WTC11 (cell line): ENCODE results near the gene BHLHE23. TPM values are rescaled to one million over a fixed set of nuclear protein-coding genes. Genes with fewer than 3 reads are reported as not detected.
A peak's percentile ranks its signal among the peaks of the same experiment; 100 is the strongest.

Source experiments
- ATAC-seq: fragments of 200-7000 bp; cut with Tn5 transposase; 2 replicates; pipeline ENCODE4 v1.10.0; 2021; ENCODE audit warnings: mild to moderate bottlenecking, moderate library complexity
- CTCF ChIA-PET: fragments of 300-600 bp; sonication (Branson Sonifier 250); formaldehyde crosslinking; loops from one replicate; lab custom pipeline; 2021; ENCODE audit warnings: antibody characterized with exemption; lab: Charles Lee
- POLR2A ChIA-PET: fragments of 350-600 bp; sonication (Branson Sonifier 250); formaldehyde crosslinking; loops from one replicate; lab custom pipeline; 2021; ENCODE audit warnings: antibody characterized with exemption; lab: Charles Lee
- DNase-seq: peaks from one replicate; pipeline ENCODE4 v3.0.0; 2021; ENCODE audit warnings: low spot score
- H3K27ac Mint-ChIP-seq: 2 replicates; pipeline ENCODE4 v1.8.0; 2021; ENCODE audit warnings: mixed read lengths
- H3K27me3 Mint-ChIP-seq: 2 replicates; pipeline ENCODE4 v1.8.0; 2021; ENCODE audit warnings: low read depth, mild to moderate bottlenecking, moderate library complexity, mixed read lengths
- H3K36me3 Mint-ChIP-seq: 2 replicates; pipeline ENCODE4 v1.8.0; 2021; ENCODE audit warnings: mixed read lengths
- H3K4me1 Mint-ChIP-seq: 2 replicates; pipeline ENCODE4 v1.8.0; 2022; ENCODE audit warnings: mixed read lengths
- H3K4me3 Mint-ChIP-seq: 2 replicates; pipeline ENCODE4 v1.8.0; 2021; ENCODE audit warnings: mild to moderate bottlenecking, moderate library complexity, mixed read lengths
- H3K9me3 Mint-ChIP-seq: 2 replicates; pipeline ENCODE4 v1.8.0; 2021; ENCODE audit warnings: mixed read lengths
- FOXP1 ChIP-seq: sonication (generic); formaldehyde crosslinking; IDR thresholded peaks from 2 replicates; pipeline ENCODE4 v1.8.0; 2022; ENCODE audit warnings: missing genetic modification reagents, mild to moderate bottlenecking, moderate library complexity, borderline replicate concordance
- JUN ChIP-seq: sonication (generic); formaldehyde crosslinking; IDR thresholded peaks from 2 replicates; pipeline ENCODE4 v1.8.0; 2023; ENCODE audit warnings: mild to moderate bottlenecking, missing genetic modification reagents
- KAT7 ChIP-seq: sonication (generic); formaldehyde crosslinking; IDR thresholded peaks from 2 replicates; pipeline ENCODE4 v1.8.1; 2023; ENCODE audit warnings: missing genetic modification reagents, mild to moderate bottlenecking, borderline replicate concordance
- MYBL2 ChIP-seq: sonication (generic); formaldehyde crosslinking; IDR thresholded peaks from 2 replicates; pipeline ENCODE4 v1.8.1; 2023; ENCODE audit warnings: mild to moderate bottlenecking, moderate library complexity, missing genetic modification reagents
- NFE2L1 ChIP-seq: sonication (generic); formaldehyde crosslinking; IDR thresholded peaks from 2 replicates; pipeline ENCODE4 v1.8.1; 2023; ENCODE audit warnings: missing genetic modification reagents
- NR2C2 ChIP-seq: sonication (generic); formaldehyde crosslinking; IDR thresholded peaks from 2 replicates; pipeline ENCODE4 v1.8.0; 2022; ENCODE audit warnings: mild to moderate bottlenecking, missing genetic modification reagents
- NR3C1 ChIP-seq: sonication (generic); formaldehyde crosslinking; conservative IDR thresholded peaks from 2 replicates; pipeline ENCODE4 v1.8.1; 2023; ENCODE audit warnings: low read depth, mild to moderate bottlenecking, missing genetic modification reagents
- SP1 ChIP-seq: sonication (generic); formaldehyde crosslinking; conservative IDR thresholded peaks from 2 replicates; pipeline ENCODE4 v1.8.1; 2022; ENCODE audit warnings: missing genetic modification reagents
- TEAD1 ChIP-seq: sonication (generic); formaldehyde crosslinking; IDR thresholded peaks from 2 replicates; pipeline ENCODE4 v1.8.0; 2022; ENCODE audit warnings: mild to moderate bottlenecking, missing genetic modification reagents
- ZNF219 ChIP-seq: sonication (generic); formaldehyde crosslinking; IDR thresholded peaks from 2 replicates; pipeline ENCODE4 v1.8.0; 2023; ENCODE audit warnings: missing genetic modification reagents, mild to moderate bottlenecking, borderline replicate concordance
- ZNF416 ChIP-seq: fragments of 250-450 bp; sonication (Bioruptor Pico); IDR thresholded peaks from 2 replicates; pipeline ENCODE4 v1.9.0; 2021; ENCODE audit warnings: mild to moderate bottlenecking, inconsistent platforms
- total RNA-seq: library from RNA; stranded (reverse); gene quantifications from 3 replicates; pipeline ENCODE4 v1.2.3, GENCODE V29; 2021
- TF ChIP-seq, protein P1 (sequence below): sonication (generic); formaldehyde crosslinking; IDR thresholded peaks from 2 replicates; pipeline ENCODE4 v1.8.0; 2022; ENCODE audit warnings: missing genetic modification reagents
- TF ChIP-seq, protein P2 (sequence below): sonication (generic); formaldehyde crosslinking; IDR thresholded peaks from 2 replicates; pipeline ENCODE4 v1.8.0; 2022; ENCODE audit warnings: mild to moderate bottlenecking, missing genetic modification reagents
- TF ChIP-seq, protein P3 (sequence below): fragments of 250-450 bp; sonication (Bioruptor Pico); IDR thresholded peaks from 2 replicates; pipeline ENCODE4 v1.9.0; 2021; ENCODE audit warnings: mild to moderate bottlenecking
- TF ChIP-seq, protein P4 (sequence below): fragments of 200-600 bp; IDR thresholded peaks from 2 replicates; pipeline ENCODE4 v1.8.0; 2022; ENCODE audit warnings: antibody characterized with exemption
- TF ChIP-seq, protein P5 (sequence below): sonication (generic); formaldehyde crosslinking; IDR thresholded peaks from 2 replicates; pipeline ENCODE4 v1.8.0; 2023; ENCODE audit warnings: missing genetic modification reagents
- TF ChIP-seq, protein P6 (sequence below): sonication (generic); formaldehyde crosslinking; IDR thresholded peaks from 2 replicates; pipeline ENCODE4 v1.8.1; 2023; ENCODE audit warnings: mild to moderate bottlenecking, missing genetic modification reagents
- TF ChIP-seq, protein P7 (sequence below): fragments of 250-450 bp; sonication (Bioruptor Pico); conservative IDR thresholded peaks from 2 replicates; pipeline ENCODE4 v1.9.0; 2021; ENCODE audit warnings: mild to moderate bottlenecking
- TF ChIP-seq, protein P8 (sequence below): sonication (generic); formaldehyde crosslinking; IDR thresholded peaks from 2 replicates; pipeline ENCODE4 v1.8.1; 2022; ENCODE audit warnings: missing genetic modification reagents, borderline replicate concordance
- TF ChIP-seq, protein P9 (sequence below): sonication (generic); formaldehyde crosslinking; IDR thresholded peaks from 2 replicates; pipeline ENCODE4 v1.8.1; 2023; ENCODE audit warnings: mild to moderate bottlenecking, missing genetic modification reagents, moderate library complexity

The BHLHE23 gene
- total RNA-seq, 1 experiment from 2014 or later = 1.3 TPM

DNA sequence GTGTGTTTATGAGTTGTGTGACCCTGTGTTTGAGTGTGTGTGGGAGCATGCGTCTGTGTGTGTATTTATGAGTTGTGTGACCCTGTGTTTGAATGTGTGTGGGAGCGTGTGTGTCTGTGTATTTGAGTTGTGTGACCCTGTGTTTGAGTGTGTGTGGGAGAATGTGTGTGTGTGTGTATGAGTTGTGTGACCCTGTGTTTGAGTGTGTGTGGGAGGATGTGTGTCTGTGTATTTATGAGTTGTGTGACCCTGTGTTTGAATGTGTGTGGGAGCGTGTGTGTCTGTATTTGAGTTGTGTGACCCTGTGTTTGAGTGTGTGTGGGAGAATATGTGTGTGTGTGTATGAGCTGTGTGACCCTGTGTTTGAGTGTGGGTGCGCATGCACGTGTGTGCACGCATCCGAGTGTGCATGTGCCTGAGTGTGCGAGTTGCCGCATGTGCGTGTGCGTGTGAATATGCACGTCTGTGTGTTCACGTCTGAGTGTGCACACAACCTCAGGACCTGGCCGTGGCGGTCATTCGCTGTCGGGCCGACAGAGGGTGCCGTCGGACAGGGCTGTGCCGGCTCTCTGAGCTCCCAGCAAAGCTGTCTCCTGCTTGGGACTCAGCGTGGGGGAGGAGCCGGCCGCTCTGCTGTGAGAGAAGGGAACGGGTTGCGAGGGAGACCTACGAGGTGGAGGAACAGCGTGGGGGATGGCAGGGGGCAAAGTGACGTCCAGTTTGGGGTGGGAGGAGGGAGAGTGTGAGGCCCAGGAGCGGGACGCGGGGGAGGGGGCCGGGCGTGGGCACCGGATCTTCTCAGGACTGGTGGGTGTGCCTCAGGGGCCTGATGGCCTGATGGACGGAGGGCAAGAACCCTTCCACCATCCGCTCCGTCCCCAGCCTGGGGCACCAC lies 34.6 kb downstream of the BHLHE23 start (continued):
- TF ChIP-seq, protein P1, sequence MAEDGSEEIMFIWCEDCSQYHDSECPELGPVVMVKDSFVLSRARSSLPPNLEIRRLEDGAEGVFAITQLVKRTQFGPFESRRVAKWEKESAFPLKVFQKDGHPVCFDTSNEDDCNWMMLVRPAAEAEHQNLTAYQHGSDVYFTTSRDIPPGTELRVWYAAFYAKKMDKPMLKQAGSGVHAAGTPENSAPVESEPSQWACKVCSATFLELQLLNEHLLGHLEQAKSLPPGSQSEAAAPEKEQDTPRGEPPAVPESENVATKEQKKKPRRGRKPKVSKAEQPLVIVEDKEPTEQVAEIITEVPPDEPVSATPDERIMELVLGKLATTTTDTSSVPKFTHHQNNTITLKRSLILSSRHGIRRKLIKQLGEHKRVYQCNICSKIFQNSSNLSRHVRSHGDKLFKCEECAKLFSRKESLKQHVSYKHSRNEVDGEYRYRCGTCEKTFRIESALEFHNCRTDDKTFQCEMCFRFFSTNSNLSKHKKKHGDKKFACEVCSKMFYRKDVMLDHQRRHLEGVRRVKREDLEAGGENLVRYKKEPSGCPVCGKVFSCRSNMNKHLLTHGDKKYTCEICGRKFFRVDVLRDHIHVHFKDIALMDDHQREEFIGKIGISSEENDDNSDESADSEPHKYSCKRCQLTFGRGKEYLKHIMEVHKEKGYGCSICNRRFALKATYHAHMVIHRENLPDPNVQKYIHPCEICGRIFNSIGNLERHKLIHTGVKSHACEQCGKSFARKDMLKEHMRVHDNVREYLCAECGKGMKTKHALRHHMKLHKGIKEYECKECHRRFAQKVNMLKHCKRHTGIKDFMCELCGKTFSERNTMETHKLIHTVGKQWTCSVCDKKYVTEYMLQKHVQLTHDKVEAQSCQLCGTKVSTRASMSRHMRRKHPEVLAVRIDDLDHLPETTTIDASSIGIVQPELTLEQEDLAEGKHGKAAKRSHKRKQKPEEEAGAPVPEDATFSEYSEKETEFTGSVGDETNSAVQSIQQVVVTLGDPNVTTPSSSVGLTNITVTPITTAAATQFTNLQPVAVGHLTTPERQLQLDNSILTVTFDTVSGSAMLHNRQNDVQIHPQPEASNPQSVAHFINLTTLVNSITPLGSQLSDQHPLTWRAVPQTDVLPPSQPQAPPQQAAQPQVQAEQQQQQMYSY (CRISPR knock-in tag) = no peak
- TF ChIP-seq, protein P2, sequence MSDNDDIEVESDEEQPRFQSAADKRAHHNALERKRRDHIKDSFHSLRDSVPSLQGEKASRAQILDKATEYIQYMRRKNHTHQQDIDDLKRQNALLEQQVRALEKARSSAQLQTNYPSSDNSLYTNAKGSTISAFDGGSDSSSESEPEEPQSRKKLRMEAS (CRISPR knock-in tag) = peak; percentile 64; the same call in 1 of the 2 replicates
- TF ChIP-seq, protein P3, sequence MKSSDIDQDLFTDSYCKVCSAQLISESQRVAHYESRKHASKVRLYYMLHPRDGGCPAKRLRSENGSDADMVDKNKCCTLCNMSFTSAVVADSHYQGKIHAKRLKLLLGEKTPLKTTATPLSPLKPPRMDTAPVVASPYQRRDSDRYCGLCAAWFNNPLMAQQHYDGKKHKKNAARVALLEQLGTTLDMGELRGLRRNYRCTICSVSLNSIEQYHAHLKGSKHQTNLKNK (CRISPR knock-in tag) = no peak

DNA sequence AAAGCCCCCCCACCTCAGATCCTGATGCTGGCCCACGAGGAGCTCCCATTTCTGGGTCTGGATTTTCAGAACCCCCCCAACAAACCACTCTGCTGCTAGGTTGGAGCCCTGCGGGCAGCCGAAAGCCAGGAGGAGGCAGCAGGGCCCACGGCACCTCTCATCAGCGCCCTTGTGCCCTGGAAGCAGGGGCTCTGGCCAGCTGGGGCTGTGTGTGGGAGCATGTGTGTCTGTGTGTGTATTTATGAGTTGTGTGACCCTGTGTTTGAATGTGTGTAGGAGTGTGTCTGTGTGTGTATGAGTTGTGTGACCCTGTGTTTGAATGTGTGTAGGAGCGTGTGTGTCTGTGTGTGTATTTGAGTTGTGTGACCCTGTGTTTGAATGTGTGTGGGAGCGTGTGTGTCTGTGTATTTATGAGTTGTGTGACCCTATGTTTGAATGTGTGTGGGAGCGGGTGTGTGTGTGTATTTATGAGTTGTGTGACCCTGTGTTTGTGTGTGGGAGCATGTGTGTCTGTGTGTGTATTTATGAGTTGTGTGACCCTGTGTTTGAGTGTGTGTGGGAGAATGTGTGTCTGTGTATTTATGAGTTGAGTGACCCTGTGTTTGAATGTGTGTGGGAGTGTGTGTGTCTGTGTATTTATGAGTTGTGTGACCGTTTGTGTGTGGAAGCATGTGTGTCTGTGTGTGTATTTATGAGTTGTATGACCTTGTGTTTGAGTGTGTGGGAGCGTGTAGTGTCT lies 35.4 kb downstream of the BHLHE23 start:
- Mint-ChIP-seq H3K27ac (no peak overlapping the region), H3K4me3 (no peak overlapping the region; the same call in 1 of the 2 replicates)
- no peak for ATAC-seq
- POLR2A ChIA-PET = no interaction called here
- DNase-seq = no peak
- no peak for TF ChIP-seq KAT7 (CRISPR knock-in tag)
- TF ChIP-seq, protein P4, sequence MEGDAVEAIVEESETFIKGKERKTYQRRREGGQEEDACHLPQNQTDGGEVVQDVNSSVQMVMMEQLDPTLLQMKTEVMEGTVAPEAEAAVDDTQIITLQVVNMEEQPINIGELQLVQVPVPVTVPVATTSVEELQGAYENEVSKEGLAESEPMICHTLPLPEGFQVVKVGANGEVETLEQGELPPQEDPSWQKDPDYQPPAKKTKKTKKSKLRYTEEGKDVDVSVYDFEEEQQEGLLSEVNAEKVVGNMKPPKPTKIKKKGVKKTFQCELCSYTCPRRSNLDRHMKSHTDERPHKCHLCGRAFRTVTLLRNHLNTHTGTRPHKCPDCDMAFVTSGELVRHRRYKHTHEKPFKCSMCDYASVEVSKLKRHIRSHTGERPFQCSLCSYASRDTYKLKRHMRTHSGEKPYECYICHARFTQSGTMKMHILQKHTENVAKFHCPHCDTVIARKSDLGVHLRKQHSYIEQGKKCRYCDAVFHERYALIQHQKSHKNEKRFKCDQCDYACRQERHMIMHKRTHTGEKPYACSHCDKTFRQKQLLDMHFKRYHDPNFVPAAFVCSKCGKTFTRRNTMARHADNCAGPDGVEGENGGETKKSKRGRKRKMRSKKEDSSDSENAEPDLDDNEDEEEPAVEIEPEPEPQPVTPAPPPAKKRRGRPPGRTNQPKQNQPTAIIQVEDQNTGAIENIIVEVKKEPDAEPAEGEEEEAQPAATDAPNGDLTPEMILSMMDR = no peak
- TF ChIP-seq, protein P5, sequence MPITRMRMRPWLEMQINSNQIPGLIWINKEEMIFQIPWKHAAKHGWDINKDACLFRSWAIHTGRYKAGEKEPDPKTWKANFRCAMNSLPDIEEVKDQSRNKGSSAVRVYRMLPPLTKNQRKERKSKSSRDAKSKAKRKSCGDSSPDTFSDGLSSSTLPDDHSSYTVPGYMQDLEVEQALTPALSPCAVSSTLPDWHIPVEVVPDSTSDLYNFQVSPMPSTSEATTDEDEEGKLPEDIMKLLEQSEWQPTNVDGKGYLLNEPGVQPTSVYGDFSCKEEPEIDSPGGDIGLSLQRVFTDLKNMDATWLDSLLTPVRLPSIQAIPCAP (CRISPR knock-in tag) = no peak
- no peak for TF ChIP-seq FOXP1 (CRISPR knock-in tag)
- TF ChIP-seq ZNF416 = no peak
- TF ChIP-seq NR2C2 (CRISPR knock-in tag) = no peak
- no peak for TF ChIP-seq MYBL2 (CRISPR knock-in tag)
- TF ChIP-seq NR3C1 (CRISPR knock-in tag) = no peak
- TF ChIP-seq, protein P6, sequence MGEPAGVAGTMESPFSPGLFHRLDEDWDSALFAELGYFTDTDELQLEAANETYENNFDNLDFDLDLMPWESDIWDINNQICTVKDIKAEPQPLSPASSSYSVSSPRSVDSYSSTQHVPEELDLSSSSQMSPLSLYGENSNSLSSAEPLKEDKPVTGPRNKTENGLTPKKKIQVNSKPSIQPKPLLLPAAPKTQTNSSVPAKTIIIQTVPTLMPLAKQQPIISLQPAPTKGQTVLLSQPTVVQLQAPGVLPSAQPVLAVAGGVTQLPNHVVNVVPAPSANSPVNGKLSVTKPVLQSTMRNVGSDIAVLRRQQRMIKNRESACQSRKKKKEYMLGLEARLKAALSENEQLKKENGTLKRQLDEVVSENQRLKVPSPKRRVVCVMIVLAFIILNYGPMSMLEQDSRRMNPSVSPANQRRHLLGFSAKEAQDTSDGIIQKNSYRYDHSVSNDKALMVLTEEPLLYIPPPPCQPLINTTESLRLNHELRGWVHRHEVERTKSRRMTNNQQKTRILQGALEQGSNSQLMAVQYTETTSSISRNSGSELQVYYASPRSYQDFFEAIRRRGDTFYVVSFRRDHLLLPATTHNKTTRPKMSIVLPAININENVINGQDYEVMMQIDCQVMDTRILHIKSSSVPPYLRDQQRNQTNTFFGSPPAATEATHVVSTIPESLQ (CRISPR knock-in tag) = no peak
- no peak for TF ChIP-seq JUN (CRISPR knock-in tag)
- no peak for TF ChIP-seq ZNF219
- no peak for TF ChIP-seq SP1
- TF ChIP-seq, protein P7, sequence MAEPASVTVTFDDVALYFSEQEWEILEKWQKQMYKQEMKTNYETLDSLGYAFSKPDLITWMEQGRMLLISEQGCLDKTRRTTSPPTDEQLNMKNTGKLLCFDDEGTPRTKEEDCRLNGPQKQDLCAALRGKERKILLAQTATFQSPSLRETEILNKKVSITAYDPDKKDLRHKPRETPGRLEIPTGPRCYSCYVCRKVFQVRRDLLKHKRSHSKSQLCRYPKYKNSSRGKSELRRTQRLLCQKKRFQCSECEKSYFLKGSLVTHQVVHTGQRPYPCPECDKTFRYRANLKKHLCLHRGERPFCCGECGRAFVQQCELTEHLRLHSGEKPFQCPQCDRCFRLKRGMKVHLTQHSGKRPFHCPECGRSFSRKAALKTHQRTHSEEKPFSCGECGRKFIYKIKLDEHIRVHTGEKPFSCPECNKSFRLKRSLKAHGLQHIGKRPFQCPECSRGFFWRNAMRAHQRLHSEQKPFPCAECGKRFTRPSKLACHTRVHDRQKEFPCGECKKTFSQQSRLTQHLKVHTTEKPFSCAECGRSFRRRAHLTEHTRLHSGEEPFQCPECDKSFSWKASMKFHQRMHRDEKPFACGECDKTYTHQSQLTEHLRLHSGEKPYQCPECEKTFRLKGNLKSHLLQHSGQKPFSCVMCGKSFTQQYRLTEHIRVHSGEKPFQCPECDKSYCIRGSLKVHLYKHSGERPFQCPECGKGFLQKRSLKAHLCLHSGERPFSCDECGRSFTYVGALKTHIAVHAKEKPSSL (CRISPR knock-in tag) = no peak
- TF ChIP-seq, protein P8, sequence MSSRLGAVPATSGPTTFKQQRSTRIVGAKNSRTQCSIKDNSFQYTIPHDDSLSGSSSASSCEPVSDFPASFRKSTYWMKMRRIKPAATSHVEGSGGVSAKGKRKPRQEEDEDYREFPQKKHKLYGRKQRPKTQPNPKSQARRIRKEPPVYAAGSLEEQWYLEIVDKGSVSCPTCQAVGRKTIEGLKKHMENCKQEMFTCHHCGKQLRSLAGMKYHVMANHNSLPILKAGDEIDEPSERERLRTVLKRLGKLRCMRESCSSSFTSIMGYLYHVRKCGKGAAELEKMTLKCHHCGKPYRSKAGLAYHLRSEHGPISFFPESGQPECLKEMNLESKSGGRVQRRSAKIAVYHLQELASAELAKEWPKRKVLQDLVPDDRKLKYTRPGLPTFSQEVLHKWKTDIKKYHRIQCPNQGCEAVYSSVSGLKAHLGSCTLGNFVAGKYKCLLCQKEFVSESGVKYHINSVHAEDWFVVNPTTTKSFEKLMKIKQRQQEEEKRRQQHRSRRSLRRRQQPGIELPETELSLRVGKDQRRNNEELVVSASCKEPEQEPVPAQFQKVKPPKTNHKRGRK (CRISPR knock-in tag) = no peak
- TF ChIP-seq NFE2L1 = no peak
- TF ChIP-seq, protein P9, sequence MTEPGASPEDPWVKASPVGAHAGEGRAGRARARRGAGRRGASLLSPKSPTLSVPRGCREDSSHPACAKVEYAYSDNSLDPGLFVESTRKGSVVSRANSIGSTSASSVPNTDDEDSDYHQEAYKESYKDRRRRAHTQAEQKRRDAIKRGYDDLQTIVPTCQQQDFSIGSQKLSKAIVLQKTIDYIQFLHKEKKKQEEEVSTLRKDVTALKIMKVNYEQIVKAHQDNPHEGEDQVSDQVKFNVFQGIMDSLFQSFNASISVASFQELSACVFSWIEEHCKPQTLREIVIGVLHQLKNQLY (CRISPR knock-in tag) = no peak
- TF ChIP-seq TEAD1 = no peak
- TF ChIP-seq, all 79 proteins: peak for 0
- Mint-ChIP-seq H3K4me1 (peaks cover 30% of the 10 kb centered on the region), H3K36me3 (no peaks in the 10 kb centered on the region), H3K9me3 (no peaks in the 10 kb centered on the region), H3K27me3 (peaks cover 45% of the 10 kb centered on the region)
- CTCF ChIA-PET = interaction anchor here (0.7 to 1.7 kb wide), 14 partner anchors 10 to 96 kb away, joined by 3 to 16 read pairs (median 4); no protein-coding TSS in a partner anchor
